Measurements from ENCODE around the gene PI4K2A.
A peak's percentile ranks its signal among the peaks of the same experiment; 100 is the strongest.
"Not testable (repeated sequence)": the region's sequence is repeated elsewhere in the genome, so short reads cannot be mapped to it uniquely, and the experiment has no call there.

Gene PI4K2A

DNA sequence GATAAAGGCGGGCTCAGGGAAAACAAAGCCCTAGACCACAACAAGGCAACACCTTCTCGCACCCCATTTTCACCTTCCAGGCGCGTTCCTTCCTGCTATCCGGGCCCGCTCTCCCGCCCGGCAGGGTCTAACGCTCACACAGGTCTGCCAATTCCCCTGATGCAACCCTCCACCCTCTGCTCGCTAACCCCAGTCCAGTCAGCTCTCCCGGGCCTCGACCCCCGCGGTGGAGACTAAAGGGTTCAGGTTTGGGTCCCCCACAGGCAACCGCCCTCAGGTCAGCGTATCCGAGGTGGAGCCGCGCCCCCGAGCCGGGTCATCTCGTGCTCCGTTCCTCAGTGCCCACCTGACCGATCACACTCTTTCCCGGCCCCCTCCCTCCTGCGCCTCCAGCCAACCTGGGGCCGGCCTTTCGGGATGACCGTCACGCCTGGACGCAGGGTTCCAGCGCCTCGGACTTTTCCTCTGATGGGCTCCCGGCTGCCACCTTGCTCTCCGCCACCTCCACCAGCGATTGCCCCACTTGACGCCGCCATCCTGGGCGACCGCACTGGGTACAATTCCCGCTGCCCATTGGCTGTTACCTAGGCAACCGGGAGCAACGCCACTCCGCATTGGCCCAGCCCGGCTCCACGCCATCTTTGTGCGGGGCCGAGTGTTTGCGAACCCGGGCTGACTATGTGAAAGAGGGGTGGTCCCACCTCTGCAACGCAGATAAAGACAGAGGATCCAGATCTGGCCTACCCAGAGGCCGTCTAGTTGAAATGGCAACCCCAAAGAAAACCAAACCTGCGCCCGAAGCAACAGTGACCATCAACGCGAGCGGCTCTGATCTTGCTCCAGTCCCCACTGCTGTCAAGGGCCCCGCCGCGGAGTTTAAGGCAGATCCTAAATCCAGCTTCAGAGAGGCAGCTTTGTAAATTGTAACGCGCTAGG lies 7.3 kb upstream of the PI4K2A start, which contains the start of gene MORN4:
Gene MORN4 (minus strand): TSS at position 552 of the 936 bp plus-strand sequence. CDS start 13,847 bp downstream, outside the sequence.
- no peak for DNase-seq (ENCODE audit: low read depth)
- TF ChIP-seq POLR2A (IDR thresholded peaks at IDR 0.05; ENCODE audit: extremely low read depth, insufficient read length): no peak
- H3K4me3 ChIP-seq (ENCODE audit: low read depth, low read length): no peak within 1 kb of the TSS

DNA sequence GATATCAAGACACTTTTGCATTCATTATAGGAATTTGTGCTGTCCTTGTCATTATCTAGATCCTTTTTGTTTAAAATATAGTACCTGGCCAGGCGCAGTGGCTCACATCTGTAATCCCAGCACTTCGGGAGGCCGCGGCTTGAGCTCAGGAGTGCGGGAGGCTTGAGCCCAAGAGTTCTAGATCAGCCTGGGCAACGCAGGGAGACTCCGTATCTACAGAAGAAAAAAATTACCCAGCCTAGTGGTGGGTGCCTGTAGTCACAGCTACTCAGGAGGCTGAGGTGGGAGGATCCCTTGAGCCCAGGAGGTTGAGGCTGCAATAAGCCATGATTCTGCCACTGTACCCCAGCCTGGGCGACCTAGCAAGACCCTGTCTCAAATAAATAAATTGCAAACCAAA lies 6.5 kb upstream of the PI4K2A start:
- DNase-seq (ENCODE audit: low read depth): no peak
- TF ChIP-seq, protein P1, sequence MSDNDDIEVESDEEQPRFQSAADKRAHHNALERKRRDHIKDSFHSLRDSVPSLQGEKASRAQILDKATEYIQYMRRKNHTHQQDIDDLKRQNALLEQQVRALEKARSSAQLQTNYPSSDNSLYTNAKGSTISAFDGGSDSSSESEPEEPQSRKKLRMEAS (IDR thresholded peaks at IDR 0.05; ENCODE audit: low read depth, low read length): no peak
- TF ChIP-seq POLR2A (IDR thresholded peaks at IDR 0.05; ENCODE audit: extremely low read depth, insufficient read length) (no peak), MYC (IDR thresholded peaks at IDR 0.05; ENCODE audit: low read depth, low read length) (no peak)
- H3K4me3 ChIP-seq (ENCODE audit: low read depth, low read length): no peak overlapping the region

DNA sequence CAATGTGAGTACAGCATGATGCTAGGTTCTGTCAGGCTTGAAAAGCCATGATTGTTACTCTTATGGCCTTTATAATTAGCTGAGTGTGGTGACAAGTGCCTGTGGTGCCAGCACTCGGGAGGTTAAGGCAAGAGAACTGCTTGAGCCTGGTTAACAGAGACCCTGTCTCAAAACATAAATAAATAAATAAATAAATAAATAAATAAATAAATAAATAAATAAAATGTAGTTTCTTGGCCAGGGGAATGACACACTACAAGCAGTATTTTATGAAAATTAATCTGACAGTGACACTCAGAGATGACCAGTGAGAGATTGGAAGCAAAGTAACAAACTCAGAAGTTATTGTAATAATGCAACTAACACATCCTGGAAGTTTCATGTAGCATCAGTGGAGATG lies 4.9 kb upstream of the PI4K2A start:
- TF ChIP-seq, protein P1 (IDR thresholded peaks at IDR 0.05; ENCODE audit: low read depth, low read length): no peak
- no peak overlapping the region for H3K4me3 ChIP-seq (ENCODE audit: low read depth, low read length)
- DNase-seq (ENCODE audit: low read depth): no peak

DNA sequence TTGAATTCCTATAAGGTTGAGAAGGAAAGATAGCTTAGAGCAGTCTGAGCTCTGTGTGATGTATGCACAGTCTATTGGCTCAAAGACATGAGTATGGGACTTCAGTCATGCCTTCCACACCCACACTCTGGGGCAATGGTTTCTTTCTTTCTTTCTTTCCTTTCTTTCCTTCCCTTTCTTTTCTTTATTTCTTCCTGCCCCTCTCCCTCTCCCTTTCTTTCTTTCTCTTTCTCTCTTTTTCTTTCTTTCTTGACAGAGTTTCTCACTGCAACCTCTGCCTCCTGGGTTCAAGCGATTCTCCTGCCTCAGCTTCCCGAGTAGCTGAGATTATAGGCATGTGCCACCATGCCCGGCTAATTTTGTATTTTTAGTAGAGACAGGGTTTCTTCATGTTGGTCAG lies 1.4 kb upstream of the PI4K2A start:
- DNase-seq (ENCODE audit: low read depth); H3K4me3 ChIP-seq (ENCODE audit: low read depth, low read length): not testable (repeated sequence)

GRCh38 chr10:97640868-97641811 lies 669 bp downstream of the PI4K2A start:
- TF ChIP-seq POLR2A (IDR thresholded peaks at IDR 0.05; ENCODE audit: extremely low read depth, insufficient read length) (no peak), MYC (IDR thresholded peaks at IDR 0.05; ENCODE audit: low read depth, low read length) (no peak), CTCF (IDR thresholded peaks at IDR 0.05; ENCODE audit: low read depth, low read length) (no peak)
- TF ChIP-seq, protein P1 (IDR thresholded peaks at IDR 0.05; ENCODE audit: low read depth, low read length): no peak
- DNase-seq (ENCODE audit: low read depth): peak; percentile 74
- H3K4me3 ChIP-seq (ENCODE audit: low read depth, low read length): peak overlapping the region; percentile 64

DNA sequence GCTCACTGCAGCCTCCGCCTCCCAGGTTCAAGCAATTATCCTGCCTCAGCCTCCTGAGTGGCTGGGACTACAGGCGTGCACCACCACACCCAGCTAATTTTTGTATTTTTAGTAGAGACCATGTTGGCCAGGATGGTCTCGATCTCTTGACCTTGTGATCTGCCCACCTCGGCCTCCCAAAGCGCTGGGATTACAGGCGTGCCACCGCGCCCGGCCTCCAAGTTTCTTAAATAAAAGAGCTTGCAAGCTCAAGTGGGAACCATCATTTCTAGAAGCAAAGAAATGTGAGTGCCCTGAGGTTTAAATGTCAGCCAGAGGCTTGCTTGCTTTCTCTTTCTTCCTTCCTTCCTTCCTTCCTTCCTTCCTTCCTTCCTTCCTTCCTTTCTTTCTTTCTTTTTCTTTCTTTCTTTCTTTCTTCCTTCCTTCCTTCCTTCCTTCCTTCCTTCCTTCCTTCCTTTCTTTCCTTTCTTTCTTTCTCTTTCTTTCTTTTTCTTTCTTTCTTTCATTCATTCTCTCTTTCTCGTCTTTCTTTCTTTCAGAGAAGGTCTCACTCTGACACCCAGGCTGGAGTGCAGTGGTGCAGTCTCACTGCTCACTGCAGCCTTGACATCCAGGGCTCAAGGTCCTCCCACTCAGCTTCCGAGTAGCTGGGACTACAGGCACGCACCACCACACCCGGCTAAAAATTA lies 2.1 kb downstream of the PI4K2A start:
- not testable (repeated sequence) for H3K4me3 ChIP-seq (ENCODE audit: low read depth, low read length); DNase-seq (ENCODE audit: low read depth)

GRCh38 chr10:97643441-97643985 lies 3.0 kb downstream of the PI4K2A start:
- DNase-seq (ENCODE audit: low read depth): no peak
- H3K4me3 ChIP-seq (ENCODE audit: low read depth, low read length): no peak overlapping the region
- TF ChIP-seq MYC (IDR thresholded peaks at IDR 0.05; ENCODE audit: low read depth, low read length) (no peak), CTCF (IDR thresholded peaks at IDR 0.05; ENCODE audit: low read depth, low read length) (no peak)
- TF ChIP-seq, protein P1 (IDR thresholded peaks at IDR 0.05; ENCODE audit: low read depth, low read length): no peak

- TF ChIP-seq, protein P1 (IDR thresholded peaks at IDR 0.05; ENCODE audit: low read depth, low read length): no peak
- TF ChIP-seq POLR2A (IDR thresholded peaks at IDR 0.05; ENCODE audit: extremely low read depth, insufficient read length): no peak
- no peak for TF ChIP-seq CTCF (IDR thresholded peaks at IDR 0.05; ENCODE audit: low read depth, low read length)
- TF ChIP-seq MYC (IDR thresholded peaks at IDR 0.05; ENCODE audit: low read depth, low read length): no peak
- no peak overlapping the region for H3K4me3 ChIP-seq (ENCODE audit: low read depth, low read length)
- DNase-seq (ENCODE audit: low read depth): no peak
Observed at GRCh38 chr10:97644936-97645335, 4.5 kb downstream of the PI4K2A start.

All from NB4 (cell line).